ENCODE data around the gene MYO16.

GRCh38 chr13:108895220-108895704, 265.9 kb downstream of the MYO16 start:
- TF ChIP-seq, protein P1, sequence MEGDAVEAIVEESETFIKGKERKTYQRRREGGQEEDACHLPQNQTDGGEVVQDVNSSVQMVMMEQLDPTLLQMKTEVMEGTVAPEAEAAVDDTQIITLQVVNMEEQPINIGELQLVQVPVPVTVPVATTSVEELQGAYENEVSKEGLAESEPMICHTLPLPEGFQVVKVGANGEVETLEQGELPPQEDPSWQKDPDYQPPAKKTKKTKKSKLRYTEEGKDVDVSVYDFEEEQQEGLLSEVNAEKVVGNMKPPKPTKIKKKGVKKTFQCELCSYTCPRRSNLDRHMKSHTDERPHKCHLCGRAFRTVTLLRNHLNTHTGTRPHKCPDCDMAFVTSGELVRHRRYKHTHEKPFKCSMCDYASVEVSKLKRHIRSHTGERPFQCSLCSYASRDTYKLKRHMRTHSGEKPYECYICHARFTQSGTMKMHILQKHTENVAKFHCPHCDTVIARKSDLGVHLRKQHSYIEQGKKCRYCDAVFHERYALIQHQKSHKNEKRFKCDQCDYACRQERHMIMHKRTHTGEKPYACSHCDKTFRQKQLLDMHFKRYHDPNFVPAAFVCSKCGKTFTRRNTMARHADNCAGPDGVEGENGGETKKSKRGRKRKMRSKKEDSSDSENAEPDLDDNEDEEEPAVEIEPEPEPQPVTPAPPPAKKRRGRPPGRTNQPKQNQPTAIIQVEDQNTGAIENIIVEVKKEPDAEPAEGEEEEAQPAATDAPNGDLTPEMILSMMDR (conservative IDR thresholded peaks at IDR 0.05 in 1 of 2, IDR thresholded peaks at IDR 0.05 in 1 of 2; ENCODE audit: low read depth in 1 of 2, low read length in 2 of 2) = peak; percentile 22 to 38
- TF ChIP-seq EZH2 (IDR thresholded peaks at IDR 0.05; ENCODE audit: low read length, missing control alignments) = no peak
